ENCODE results near the gene SYTL3. TPM values are rescaled to one million over a fixed set of nuclear protein-coding genes. Genes with fewer than 3 reads are reported as not detected.

Gene SYTL3
- polyA plus RNA-seq, 3 donors: 3.2 to 5.3 (median 4.5) TPM

- DNase-seq (ENCODE audit: extremely low read depth in 1 of 11, low read depth in 9 of 11, low spot score in 4 of 11): no peak
Measured at GRCh38 chr6:158737710-158738615, 88.1 kb downstream of the SYTL3 start.

GRCh38 chr6:158739673-158740072 is 89.8 kb downstream of the SYTL3 start:
- no peak for DNase-seq (ENCODE audit: extremely low read depth in 1 of 11, low read depth in 9 of 11, low spot score in 4 of 11)

- DNase-seq (ENCODE audit: extremely low read depth in 1 of 11, low read depth in 9 of 11, low spot score in 4 of 11): no peak
Measured at GRCh38 chr6:158743033-158743651, 93.3 kb downstream of the SYTL3 start.

DNA sequence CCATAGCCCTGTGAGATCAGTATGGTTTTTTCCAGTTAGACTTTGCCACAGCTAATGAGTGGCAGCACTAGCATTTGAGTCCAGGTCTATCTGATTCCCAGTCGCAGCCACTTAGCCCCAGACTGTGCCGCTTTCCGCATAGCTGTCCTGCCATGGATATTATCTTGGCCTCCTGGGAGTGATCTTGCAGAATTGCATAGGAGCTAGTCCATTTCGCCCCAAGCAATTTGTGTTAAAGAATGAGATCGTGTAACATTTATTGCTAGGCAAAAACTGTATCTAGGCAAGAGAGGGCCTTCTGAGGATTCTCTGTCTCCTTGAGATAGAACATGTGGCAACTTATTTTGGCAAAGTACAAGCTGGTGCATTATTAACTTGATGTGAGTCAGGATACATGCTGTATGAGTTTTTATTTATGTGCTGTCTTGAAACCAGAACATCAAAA is 95.2 kb downstream of the SYTL3 start:
- DNase-seq (ENCODE audit: extremely low read depth in 1 of 11, low read depth in 9 of 11, low spot score in 4 of 11): no peak

- no peak for DNase-seq (ENCODE audit: extremely low read depth in 1 of 11, low read depth in 9 of 11, low spot score in 4 of 11)
Measured at GRCh38 chr6:158751224-158751623, 101.4 kb downstream of the SYTL3 start.

DNA sequence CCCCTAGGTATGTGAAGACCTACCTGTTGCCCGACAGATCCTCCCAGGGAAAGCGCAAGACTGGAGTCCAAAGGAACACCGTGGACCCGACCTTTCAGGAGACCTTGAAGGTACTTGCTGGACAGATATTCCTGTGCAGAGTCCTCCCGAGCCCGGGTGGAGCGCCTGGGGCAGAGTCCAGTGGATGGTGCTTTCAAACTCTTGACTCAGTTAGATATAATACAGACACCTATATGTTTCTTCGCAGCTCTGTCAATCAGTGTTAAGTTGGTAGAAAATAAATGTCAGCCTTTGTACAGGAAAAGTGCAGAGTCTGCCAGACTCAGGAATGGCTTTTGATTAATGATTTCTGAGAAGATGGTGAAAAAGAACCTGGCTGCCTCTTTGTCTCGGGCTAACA is 102.1 kb downstream of the SYTL3 start:
- peak in 1 of 11 donors; percentile 23 for DNase-seq (ENCODE audit: extremely low read depth in 1 of 11, low read depth in 9 of 11, low spot score in 4 of 11)

- no peak for DNase-seq (ENCODE audit: extremely low read depth in 1 of 11, low read depth in 9 of 11, low spot score in 4 of 11)
Measured at GRCh38 chr6:158752613-158753012, 102.8 kb downstream of the SYTL3 start.

GRCh38 chr6:158753811-158754210 is 104.0 kb downstream of the SYTL3 start:
- no peak for DNase-seq (ENCODE audit: extremely low read depth in 1 of 11, low read depth in 9 of 11, low spot score in 4 of 11)

DNA sequence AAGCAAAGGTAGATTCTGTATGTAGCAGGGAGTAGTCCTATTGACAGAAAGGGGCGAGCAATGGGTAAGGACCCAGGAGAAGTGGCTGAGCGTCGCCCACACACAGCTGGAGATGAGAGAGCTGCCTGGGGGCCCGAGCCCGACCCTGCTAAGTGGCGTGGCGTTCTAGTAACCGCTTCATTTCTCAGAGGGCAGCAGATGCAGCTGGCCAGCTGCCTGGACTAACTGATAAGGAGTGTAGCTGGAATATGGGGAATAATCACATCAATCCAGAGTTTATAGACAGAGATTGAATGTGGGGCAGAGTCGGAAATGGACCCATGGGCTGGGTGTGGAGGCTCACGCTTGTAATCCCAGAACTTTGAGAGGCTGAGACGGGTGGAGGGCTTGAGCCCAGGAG is 104.9 kb downstream of the SYTL3 start:
- DNase-seq (ENCODE audit: extremely low read depth in 1 of 11, low read depth in 9 of 11, low spot score in 4 of 11): no peak

GRCh38 chr6:158755636-158756035 is 105.8 kb downstream of the SYTL3 start:
- no peak for DNase-seq (ENCODE audit: extremely low read depth in 1 of 11, low read depth in 9 of 11, low spot score in 4 of 11)

- DNase-seq (ENCODE audit: extremely low read depth in 1 of 11, low read depth in 9 of 11, low spot score in 4 of 11): no peak
Measured at GRCh38 chr6:158756126-158756525, 106.3 kb downstream of the SYTL3 start.

GRCh38 chr6:158756977-158757752 is 107.3 kb downstream of the SYTL3 start:
- no peak for DNase-seq (ENCODE audit: extremely low read depth in 1 of 11, low read depth in 9 of 11, low spot score in 4 of 11)

DNA sequence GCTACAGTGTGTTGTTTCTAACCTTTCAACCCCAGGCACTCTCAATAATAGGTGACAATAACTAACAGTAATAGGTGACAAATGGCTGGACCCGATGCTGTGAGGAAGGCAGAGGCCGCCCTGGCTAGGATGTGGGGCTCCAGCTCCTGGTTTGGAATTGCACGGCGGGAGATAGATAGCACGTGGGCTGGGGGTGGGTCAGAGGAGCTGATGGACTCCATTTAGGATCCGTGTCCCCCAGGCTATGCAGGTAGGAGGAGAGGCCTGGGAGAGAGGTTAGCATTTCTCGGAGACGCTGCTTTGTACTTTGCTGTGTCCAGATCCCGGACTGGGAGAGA is 107.9 kb downstream of the SYTL3 start:
- no peak for DNase-seq (ENCODE audit: extremely low read depth in 1 of 11, low read depth in 9 of 11, low spot score in 4 of 11)

DNA sequence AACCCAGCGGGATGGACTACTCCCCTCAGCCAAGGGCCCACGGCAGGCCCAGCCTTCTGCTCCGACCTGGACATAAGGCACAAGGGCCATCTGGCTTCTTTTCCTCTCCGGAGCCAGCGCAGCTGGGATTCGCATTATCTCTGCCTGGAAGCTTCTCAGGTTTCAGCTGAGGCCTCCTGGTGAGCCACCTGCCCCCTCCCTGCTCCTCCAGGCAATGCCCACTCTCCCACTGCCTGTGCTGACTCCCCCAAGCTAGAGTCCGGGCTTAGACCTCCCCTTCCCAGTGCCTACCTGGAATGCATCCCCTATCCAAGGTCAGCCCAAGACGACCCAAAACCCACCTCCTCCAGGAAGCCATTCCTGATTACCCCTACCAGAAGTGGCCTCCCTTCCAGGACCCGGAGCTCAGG is 108.6 kb downstream of the SYTL3 start:
- peak in 7 of 11 donors; percentile 54 to 76 (median 62) for DNase-seq (ENCODE audit: extremely low read depth in 1 of 11, low read depth in 9 of 11, low spot score in 4 of 11)

GRCh38 chr6:158758941-158759479 is 109.2 kb downstream of the SYTL3 start:
- DNase-seq (ENCODE audit: extremely low read depth in 1 of 11, low read depth in 9 of 11, low spot score in 4 of 11): no peak

DNA sequence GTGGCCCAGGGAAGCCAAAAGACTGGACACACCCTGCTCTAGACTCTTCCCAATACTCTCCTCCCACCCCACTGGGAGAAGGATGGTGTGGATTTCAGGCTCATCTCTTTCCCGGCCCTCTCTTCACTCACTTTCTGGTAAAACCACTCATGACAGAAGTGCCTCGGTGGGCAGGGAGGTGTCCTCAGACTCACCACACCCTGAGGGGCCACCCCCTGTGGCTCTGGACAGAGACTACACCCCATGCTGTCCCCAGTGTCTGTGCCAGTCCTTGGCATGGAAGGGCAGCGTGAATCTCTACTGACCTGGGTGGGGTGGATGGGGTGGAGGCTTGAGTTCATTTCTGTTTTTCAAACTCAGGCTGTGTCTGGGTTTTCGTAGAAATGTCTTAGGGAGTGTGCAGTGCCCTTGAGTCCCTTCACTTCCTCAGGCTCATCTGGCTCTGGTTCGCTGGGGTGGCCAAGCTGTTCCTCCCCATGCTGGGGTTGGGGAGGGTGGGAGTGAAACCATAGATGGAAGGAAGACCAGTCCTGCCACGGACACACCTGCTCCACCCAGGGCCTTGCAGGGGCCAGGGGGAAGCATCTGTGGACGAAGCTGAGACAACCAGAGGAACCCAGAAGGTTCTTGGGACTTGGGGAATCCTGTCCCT is 110.2 kb downstream of the SYTL3 start:
- no peak for DNase-seq (ENCODE audit: extremely low read depth in 1 of 11, low read depth in 9 of 11, low spot score in 4 of 11)

DNA sequence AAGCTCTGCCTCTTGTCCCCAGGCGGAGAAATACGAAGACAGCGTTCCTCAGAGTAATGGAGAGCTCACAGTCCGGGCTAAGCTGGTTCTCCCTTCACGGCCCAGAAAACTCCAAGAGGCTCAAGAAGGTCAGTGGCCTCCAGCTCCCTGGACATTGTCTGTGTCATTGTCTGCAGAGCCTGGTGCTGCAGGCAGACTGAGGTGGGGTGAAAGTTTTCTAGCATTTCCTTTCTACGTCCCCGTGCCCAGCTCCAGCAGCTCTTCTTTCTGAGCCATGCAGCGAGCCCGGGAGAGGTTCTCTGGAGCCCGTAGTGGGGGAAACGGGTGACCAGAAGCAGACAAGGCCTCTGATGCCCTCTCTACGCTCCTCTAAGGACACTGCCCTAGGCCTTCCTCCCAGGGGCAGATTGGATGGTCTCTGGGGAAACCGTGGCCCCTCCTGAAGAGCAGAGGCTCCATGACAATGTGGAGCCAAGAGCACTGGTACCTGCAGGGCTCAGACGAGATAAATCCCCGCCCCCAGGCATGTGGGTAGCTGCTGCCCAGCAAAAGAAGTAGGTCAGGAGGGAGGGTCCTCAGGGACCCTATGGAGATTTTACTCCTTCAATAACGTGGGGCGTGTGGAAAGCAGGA is 110.9 kb downstream of the SYTL3 start:
- no peak for DNase-seq (ENCODE audit: extremely low read depth in 1 of 11, low read depth in 9 of 11, low spot score in 4 of 11)

DNA sequence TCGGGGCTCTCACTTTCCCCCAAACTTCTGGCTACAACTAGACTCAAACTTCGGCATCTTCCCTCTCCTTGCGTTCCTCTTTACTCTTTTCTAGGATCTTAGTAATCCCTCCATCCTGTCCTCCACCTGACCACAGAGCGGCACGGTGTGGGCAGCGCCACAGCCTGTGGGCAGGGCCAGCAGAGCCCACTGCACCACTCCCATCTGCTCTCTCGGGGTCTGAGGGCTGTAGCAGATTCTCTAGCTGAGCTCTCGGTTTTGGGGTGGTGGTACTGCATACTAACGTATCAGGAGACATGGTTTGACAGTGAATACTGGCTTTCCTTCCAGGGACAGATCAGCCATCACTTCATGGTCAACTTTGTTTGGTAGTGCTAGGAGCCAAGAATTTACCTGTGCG is 111.9 kb downstream of the SYTL3 start:
- DNase-seq (ENCODE audit: extremely low read depth in 1 of 11, low read depth in 9 of 11, low spot score in 4 of 11): no peak
